GM21717 (cell line): ENCODE data around the gene PLA2G5.

Experiments
- ATAC-seq: cut with Tn5 transposase; IDR thresholded peaks from one replicate; pipeline ENCODE4 v1.9.1; 2021; ENCODE audit warnings: mild to moderate bottlenecking, moderate library complexity; ENCODE audit not compliant: unreplicated experiment

Gene PLA2G5

GRCh38 chr1:20089328-20090077, 19.5 kb downstream of the PLA2G5 start:
- no peak for ATAC-seq

DNA sequence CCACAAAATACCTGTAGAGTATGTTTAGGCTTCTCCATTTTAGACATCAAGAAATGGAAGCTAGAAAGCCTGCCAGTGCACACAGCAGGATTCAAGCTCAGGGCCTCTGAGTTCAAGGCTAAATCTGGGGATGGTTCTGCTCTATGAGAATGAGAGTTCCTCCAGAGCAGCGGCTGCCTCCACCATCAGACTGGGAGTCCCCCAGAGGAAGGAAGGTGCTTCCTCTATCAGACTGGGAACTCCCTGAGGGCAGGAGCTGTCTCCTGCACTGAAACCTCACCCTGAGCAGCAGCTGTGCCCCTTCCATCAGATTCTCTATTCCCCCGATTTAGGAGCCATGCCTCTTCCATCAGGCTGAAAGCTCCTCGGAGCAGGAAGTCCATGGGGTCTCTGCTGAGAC, 20.1 kb downstream of the PLA2G5 start:
- ATAC-seq: no peak

DNA sequence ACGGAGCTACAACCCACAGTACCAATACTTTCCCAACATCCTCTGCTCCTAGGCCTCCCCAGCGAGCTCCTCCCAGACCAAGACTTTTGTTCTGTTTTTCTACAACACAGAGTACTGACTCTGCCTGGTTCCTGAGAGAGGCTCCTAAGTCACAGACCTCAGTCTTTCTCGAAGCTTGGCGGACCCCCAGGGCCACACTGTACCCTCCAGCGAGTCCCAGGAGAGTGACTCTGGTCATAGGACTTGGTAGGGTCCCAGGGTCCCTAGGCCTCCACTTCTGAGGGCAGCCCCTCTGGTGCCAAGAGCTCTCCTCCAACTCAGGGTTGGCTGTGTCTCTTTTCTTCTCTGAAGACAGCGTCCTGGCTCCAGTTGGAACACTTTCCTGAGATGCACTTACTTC, 20.6 kb downstream of the PLA2G5 start:
- no peak for ATAC-seq

DNA sequence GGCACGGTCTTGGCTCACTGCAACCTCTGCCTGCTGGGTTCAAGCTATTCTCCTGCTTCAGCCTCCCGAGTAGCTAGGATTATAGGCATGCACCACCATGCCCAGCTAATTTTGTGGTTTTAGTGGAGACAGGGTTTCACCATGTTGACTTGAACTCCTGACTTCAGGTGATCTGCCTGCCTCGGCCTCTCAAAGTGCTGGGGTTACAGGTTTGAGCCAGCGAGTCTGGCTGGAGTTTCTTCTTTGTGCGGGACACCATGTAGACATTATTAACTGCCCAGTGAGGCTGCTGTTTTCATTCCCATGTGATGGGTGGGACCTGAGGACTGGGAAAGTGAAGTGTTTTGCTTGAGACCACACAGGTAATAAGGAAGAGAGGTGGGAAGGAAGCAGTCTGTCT, 23.3 kb downstream of the PLA2G5 start:
- ATAC-seq: no peak

DNA sequence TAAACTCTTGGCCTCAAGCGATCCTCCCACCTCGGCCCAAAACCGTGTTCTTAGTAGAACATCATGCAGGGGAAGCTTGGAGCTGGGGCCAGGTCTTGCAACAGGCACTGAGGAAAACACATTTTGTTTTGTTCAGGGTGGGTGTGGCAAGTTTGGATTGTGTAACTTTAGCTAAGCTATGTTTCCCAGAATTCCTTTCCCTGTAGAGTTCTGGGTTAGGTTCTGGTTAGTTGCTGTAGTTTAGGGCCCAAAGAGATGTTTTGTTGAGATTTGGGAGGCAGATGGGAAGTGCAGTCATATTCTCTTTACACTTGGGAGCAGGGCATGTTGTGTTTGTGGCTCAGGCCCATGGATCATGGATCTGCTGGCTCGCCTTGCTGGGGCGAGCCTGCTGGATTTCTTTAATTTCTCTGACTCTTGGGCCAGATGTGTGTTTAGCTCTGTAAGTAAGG, 24.0 kb downstream of the PLA2G5 start:
- ATAC-seq: no peak

DNA sequence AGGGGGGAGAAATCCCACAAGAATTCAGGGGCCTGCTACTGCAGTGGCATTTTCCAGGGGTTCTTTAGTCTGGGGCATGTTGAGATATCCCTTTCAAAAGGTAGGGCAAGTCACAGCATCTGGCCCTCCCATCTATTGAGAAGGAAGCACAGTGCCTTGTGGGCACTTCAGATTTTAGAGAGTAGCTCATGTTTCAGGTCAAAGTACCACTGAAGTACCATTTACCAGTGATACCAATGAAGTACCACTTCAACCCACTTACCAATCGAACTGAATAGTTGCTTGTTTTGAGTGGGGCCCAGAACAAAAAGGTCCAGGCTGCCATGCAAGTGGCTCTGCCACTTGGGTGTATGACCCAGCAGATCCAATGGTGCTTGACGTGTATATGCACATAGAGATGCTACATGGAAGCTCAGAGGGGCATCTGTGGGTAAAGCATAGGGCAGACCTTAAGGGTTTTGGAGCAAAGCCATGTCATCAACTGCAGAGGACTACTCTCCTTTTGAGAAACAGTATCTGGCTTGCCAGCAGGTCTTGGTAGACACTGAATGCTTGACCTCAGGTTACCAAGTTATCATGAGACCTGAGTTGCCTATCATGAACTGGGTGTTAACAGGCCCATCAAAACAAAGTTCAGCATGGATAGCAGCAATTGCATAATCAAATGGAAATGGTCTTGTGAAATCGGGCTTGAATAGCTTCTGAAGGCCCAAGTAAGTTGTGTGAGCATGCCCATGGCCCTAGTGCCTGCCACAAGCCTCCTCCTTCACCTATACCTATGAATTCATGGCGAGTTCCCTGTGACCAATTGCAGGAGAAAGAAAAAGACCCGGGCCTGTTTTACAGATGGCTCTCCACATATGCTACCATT, 25.8 kb downstream of the PLA2G5 start:
- ATAC-seq: no peak

- ATAC-seq: no peak
Observed at GRCh38 chr1:20096840-20097447, 26.9 kb downstream of the PLA2G5 start.

GRCh38 chr1:20099533-20099932, 29.5 kb downstream of the PLA2G5 start:
- ATAC-seq: no peak

DNA sequence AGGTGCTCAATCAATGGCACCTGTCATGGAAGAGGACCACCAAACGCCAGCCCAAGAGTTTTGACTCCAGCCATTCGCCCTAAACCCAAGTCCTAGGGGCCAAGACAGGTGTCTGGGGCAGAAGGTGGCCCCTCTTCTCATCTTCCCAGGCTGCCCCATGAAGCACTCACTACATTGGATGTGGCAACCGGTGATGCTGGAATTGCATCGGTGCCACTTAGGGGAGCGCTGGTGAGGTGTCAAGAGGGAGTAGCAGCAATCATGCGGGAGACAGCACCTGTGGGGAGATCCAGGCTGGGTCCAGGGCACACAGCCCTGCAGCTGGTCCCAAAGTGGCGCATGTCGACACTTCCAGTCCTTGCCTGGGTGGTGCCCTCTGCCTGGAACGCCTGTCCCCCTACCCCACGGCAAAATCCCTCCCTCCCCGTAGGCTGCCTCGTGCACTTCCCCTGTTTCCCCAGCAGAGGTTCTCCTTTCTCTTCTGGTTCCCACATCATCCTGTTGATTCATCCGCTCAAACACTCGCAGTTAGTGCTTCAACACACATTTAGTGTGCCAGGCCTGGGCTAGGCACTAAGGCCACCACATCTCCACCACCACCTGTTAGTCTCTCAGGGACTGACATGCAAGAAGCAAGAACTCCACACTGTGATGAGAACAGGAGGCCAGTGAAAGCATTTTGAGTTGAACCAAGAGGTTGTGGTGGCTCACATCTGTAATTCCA, 30.8 kb downstream of the PLA2G5 start:
- ATAC-seq: no peak

DNA sequence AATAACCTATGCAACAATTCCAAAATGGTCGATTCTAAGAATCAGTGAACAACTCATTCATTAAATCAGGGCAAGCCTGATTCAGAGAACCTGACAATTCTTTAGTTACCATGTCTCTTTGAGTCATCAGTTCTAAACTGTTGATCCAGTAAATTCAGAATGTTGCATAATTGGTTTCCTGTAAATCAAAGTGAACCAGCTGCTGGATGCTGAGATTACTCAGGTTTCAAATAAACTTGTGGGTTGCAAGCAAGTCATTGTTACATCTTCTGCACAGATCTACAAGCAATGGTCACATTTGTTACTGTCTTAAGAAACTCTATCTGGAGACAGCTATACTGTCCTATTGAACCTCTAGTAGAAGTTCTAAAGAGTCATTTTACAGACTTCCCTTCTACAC, 32.9 kb downstream of the PLA2G5 start:
- no peak for ATAC-seq

DNA sequence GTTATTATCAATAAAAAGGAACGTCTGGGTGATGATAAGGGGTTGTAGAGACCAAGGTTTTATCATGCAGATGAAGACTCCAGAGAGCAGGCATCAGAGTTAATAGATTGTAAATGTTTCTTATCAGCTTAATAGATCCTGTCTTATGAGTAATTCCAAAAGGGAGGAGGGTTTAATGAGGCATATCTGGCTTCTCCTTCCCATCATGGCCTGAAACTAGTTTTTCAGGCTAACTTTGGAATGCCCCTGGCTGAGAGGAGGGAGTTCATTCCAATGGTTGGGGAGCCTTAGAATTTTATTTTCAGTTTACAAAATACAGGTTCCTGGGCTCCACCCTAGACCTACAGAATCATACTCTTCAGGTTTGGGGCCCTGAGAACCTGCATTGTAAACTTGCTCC, 35.9 kb downstream of the PLA2G5 start:
- ATAC-seq: no peak

GRCh38 chr1:20107351-20107750, 37.4 kb downstream of the PLA2G5 start:
- no peak for ATAC-seq

DNA sequence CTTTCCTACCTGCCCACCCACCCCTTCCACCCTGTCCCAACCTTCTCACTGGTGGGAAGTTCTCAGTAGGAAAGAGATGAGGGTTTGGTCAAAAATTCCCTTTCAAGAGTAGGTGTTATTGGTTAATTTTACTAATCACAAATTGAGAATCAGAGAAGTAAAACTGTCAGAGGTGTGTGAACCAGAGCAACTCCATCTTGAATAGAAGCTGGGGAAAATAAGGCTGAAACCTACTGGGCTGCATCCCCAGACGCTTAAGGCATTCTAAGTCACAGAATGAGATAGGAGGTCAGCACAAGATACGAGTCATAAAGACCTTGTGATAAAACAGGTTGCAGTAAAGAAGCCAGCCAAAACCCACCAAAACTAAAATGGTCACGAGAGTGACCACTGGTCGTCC, 37.8 kb downstream of the PLA2G5 start:
- no peak for ATAC-seq

DNA sequence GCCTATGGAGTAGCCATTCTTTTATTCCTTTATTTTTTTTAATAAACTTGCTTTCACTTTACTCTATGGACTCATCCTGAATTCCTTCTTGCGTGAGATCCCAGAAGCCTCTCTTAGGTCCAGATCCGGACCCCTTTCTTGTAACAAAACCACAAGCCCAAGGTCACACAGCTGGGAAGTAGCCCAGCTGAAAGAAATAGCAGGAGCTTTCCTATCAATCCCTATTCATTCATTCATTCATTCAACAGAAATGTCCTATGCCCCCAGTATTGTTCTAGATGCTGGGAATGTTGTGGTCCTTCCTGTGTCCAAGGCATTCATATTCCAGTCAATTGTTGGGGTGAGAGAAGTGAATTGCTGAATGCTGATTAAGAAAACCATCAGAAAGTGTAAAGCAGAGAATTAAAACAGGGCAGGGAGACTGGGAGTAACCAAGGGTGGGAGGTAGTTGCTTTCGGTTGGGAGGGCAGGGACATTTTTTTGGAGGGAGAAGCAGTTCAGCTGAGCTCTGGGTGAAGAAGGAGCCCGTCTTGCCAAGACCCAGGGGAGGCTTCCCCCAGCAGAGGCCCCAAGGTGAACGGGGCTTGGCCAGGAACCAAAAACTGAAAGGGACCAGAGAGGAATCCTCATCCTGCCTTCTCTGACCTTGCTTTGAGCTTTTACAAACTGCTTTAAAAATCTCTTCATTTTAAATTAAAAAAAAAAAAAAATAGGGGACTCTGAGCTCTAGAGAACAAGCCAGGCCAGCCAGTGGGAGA, 38.6 kb downstream of the PLA2G5 start:
- ATAC-seq: no peak

GRCh38 chr1:20109223-20109856, 39.3 kb downstream of the PLA2G5 start:
- no peak for ATAC-seq

DNA sequence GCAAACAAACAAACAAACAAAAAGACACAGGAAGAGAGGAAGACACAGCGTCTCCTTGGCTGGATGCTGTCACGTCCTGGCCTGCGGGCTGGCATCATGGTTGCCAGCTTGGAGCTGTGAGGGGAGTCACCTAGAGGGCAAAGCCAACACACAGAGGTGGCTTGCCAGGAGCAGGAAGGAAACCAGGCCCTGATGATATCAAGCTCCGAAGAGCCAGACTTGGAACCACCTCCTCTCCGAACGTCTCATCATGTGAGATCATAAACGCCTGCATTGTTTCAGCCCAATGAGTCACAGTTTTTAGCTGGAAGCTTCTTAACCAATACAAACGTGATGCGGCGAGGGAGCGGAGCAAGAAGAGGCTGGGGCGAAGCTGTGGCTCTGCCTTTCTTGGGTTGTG, 40.7 kb downstream of the PLA2G5 start:
- ATAC-seq: no peak

DNA sequence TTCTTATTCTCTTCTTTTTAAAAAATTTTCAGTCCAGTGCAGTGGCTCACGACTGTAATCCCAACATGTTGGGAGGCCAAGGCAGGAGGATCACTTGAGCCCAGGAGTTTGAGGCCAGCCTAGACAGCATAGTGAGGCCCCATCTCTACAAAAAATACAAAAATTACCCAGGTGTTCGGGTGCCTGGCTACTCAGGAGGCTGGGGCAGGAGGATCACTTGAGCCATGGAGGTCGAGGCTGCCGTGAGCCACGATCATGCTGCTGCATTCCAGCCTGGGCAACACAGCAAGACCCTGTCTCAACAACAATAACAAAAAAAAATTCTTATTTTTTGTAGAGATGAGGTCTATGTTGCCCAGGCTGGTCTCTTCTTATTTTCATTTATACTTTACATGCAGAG, 41.5 kb downstream of the PLA2G5 start:
- ATAC-seq: no peak

- no peak for ATAC-seq
Observed at GRCh38 chr1:20112279-20113000, 42.4 kb downstream of the PLA2G5 start.

- no peak for ATAC-seq
Observed at GRCh38 chr1:20114021-20114648, 44.1 kb downstream of the PLA2G5 start.
